ENCODE measurements around the gene SLC13A1.

SLC13A1 gene

GRCh38 chr7:123120286-123120685 lies 79.5 kb downstream of the SLC13A1 start:
- POLR2A ChIA-PET, result no interaction called here
- H3K4me3 ChIP-seq (ENCODE audit: low read depth, low read length), result no peak overlapping the region

GRCh38 chr7:123115331-123115730 lies 84.4 kb downstream of the SLC13A1 start:
- ChIA-PET POLR2A (no interaction called here), CTCF (no interaction called here)
- Histone ChIP-seq H3K36me3 (ENCODE audit: control insufficient read depth in 2 of 2, insufficient read depth in 1 of 2, low read length in 2 of 2) (no peaks in the 10 kb centered on the region), H3K4me1 (ENCODE audit: control insufficient read depth, insufficient read depth, low read length) (no peaks in the 10 kb centered on the region), H3K27ac (ENCODE audit: extremely low read depth, low read depth, low read length) (no peak overlapping the region), H3K9me3 (ENCODE audit: control insufficient read depth, insufficient read depth, low read depth, low read length) (no peaks in the 10 kb centered on the region), H3K4me3 (ENCODE audit: low read depth, low read length) (no peak overlapping the region)
- TF ChIP-seq ATF2 (tag by site-specific recombination; IDR thresholded peaks at IDR 0.05; ENCODE audit: low read depth) (no peak), ZNF426 (tag by site-specific recombination; IDR thresholded peaks at IDR 0.05) (no peak), ZNF140 (tag by site-specific recombination; IDR thresholded peaks at IDR 0.05) (no peak), ZNF214 (tag by site-specific recombination; IDR thresholded peaks at IDR 0.05; ENCODE audit: borderline replicate concordance) (no peak), HOXA7 (CRISPR knock-in tag; IDR thresholded peaks at IDR 0.05; ENCODE audit: borderline replicate concordance) (no peak), GLIS2 (tag by site-specific recombination; IDR thresholded peaks at IDR 0.05) (no peak), ZNF488 (tag by site-specific recombination; IDR thresholded peaks at IDR 0.05) (no peak), ZNF600 (tag by site-specific recombination; IDR thresholded peaks at IDR 0.05) (no peak), SCRT1 (tag by site-specific recombination; IDR thresholded peaks at IDR 0.05; ENCODE audit: borderline replicate concordance) (no peak), ZNF501 (tag by site-specific recombination; IDR thresholded peaks at IDR 0.05) (no peak), ZNF112 (tag by site-specific recombination; IDR thresholded peaks at IDR 0.05) (no peak)

More at GRCh38 chr7:123120286-123120685, 79.5 kb downstream of the SLC13A1 start:
- Histone ChIP-seq H3K9me3 (ENCODE audit: control insufficient read depth, insufficient read depth, low read depth, low read length) (no peaks in the 10 kb centered on the region), H3K27ac (ENCODE audit: extremely low read depth, low read depth, low read length) (no peak overlapping the region), H3K36me3 (ENCODE audit: control insufficient read depth in 2 of 2, insufficient read depth in 1 of 2, low read length in 2 of 2) (no peaks in the 10 kb centered on the region), H3K4me1 (ENCODE audit: control insufficient read depth, insufficient read depth, low read length) (no peaks in the 10 kb centered on the region)
- no peak for TF ChIP-seq ZNF394 (tag by site-specific recombination; IDR thresholded peaks at IDR 0.05; ENCODE audit: borderline replicate concordance)
- TF ChIP-seq KLF10 (tag by site-specific recombination; IDR thresholded peaks at IDR 0.05), result no peak
- TF ChIP-seq ZNF621 (tag by site-specific recombination; IDR thresholded peaks at IDR 0.05), result no peak
- no peak for TF ChIP-seq ZNF274 (IDR thresholded peaks at IDR 0.05; ENCODE audit: low read length)
- TF ChIP-seq ZNF274 (tag by site-specific recombination; IDR thresholded peaks at IDR 0.05; ENCODE audit: borderline replicate concordance), result no peak
- no peak for TF ChIP-seq WT1 (tag by site-specific recombination; IDR thresholded peaks at IDR 0.05)
- no peak for TF ChIP-seq KLF9 (tag by site-specific recombination; IDR thresholded peaks at IDR 0.05; ENCODE audit: low read depth)
- TF ChIP-seq ZNF645 (tag by site-specific recombination; IDR thresholded peaks at IDR 0.05), result no peak
- no peak for TF ChIP-seq GLI2 (tag by site-specific recombination; IDR thresholded peaks at IDR 0.05; ENCODE audit: borderline replicate concordance, low read depth)
- TF ChIP-seq BCL6B (tag by site-specific recombination; IDR thresholded peaks at IDR 0.05), result no peak
- TF ChIP-seq REST (tag by site-specific recombination; IDR thresholded peaks at IDR 0.05), result no peak
- TF ChIP-seq ZNF510 (tag by site-specific recombination; IDR thresholded peaks at IDR 0.05; ENCODE audit: insufficient replicate concordance), result no peak
- CTCF ChIA-PET, result no interaction called here
